A549 (cell line): ENCODE data around the gene TMEM225. TPM values are rescaled to one million over a fixed set of nuclear protein-coding genes. Genes with fewer than 3 reads are reported as not detected.

ENCODE experiments used
- ATAC-seq, 2 experiments: fragments of 200-7000 bp in 1 of 2; fragments of >200 bp in 1 of 2; cut with Nextera tagmentation in 1 of 2; cut with Tn5 transposase in 1 of 2; 3 replicates each; pipeline versions ENCODE4 v1.8.0 to v1.9.1; 2018 to 2020; ENCODE audit warnings: mild to moderate bottlenecking in 1 of 2, moderate library complexity in 1 of 2
- CTCF ChIA-PET: fragments of 300-600 bp; sonication (Branson Sonifier 250); formaldehyde crosslinking; extraction: SDS; loops from one replicate; lab custom pipeline; 2021; ENCODE audit warnings: antibody characterized with exemption, inconsistent platforms; lab: Yijun Ruan, JAX
- POLR2A ChIA-PET: fragments of 350-600 bp; formaldehyde crosslinking; extraction: SDS; loops from one replicate; lab custom pipeline; 2021; ENCODE audit warnings: antibody characterized with exemption, inconsistent platforms; lab: Yijun Ruan, JAX
- DNase-seq, 2 experiments: peaks; one replicate each; pipeline versions ENCODE4 v3.0.0 to v3.0.0-alpha.2; 2011 to 2016; ENCODE audit warnings: low read depth in 1 of 2, low spot score in 1 of 2
- FAIRE-seq: peaks from 2 replicates; lab custom pipeline; 2011; peaks lifted over from hg19 to GRCh38; lab: Jason Lieb, UNC
- H3K27ac ChIP-seq, 2 experiments: fragments of >200 bp; sonication (Bioruptor Twin); formaldehyde crosslinking; 3 replicates each; pipeline ENCODE4 v1.5.1; 2016 to 2017
- H3K4me1 ChIP-seq: fragments of >200 bp; sonication (Bioruptor Twin); formaldehyde crosslinking; 3 replicates; pipeline ENCODE4 v1.6.1; 2016
- H3K4me2 ChIP-seq: fragments of >200 bp; sonication (Bioruptor Twin); formaldehyde crosslinking; 3 replicates; pipeline ENCODE4 v1.6.1; 2016
- H3K4me3 ChIP-seq: fragments of >200 bp; sonication (Bioruptor Twin); formaldehyde crosslinking; 3 replicates; pipeline ENCODE4 v1.5.1; 2016
- H3K9me3 ChIP-seq: fragments of >200 bp; sonication (Bioruptor Twin); formaldehyde crosslinking; 3 replicates; pipeline ENCODE4 v1.6.1; 2016
- CBX2 ChIP-seq: fragments of 200-600 bp; sonication (generic); IDR thresholded peaks from 2 replicates; pipeline ENCODE4 v1.6.1; 2016; ENCODE audit warnings: low read depth, mild to moderate bottlenecking, borderline replicate concordance
- CHD2 ChIP-seq: fragments of 150-350 bp; IDR thresholded peaks from 2 replicates; pipeline ENCODE4 v1.6.1; 2014; ENCODE audit warnings: low read length; ENCODE audit not compliant: partially characterized antibody
- CHD4 ChIP-seq: fragments of 200-600 bp; sonication (generic); IDR thresholded peaks from 2 replicates; pipeline ENCODE4 v1.6.1; 2016; ENCODE audit warnings: antibody characterized with exemption, mild to moderate bottlenecking, borderline replicate concordance
- EHF ChIP-seq: fragments of 250-450 bp; sonication (Bioruptor Pico); IDR thresholded peaks from 2 replicates; pipeline ENCODE4 v1.5.0; 2020; ENCODE audit warnings: mild to moderate bottlenecking
- FOSL2 ChIP-seq, 2 experiments: fragments of 450-650 bp in 1 of 2; fragments of >200 bp in 1 of 2; sonication (Bioruptor Twin) in 1 of 2; formaldehyde crosslinking; IDR thresholded peaks; 2 replicates each; pipeline versions ENCODE4 v1.5.0 to v1.6.1; 2016 to 2020; ENCODE audit warnings: mild to moderate bottlenecking in 1 of 2, moderate library complexity in 1 of 2
- GATA3 ChIP-seq: IDR thresholded peaks from 2 replicates; pipeline ENCODE4 v1.6.1; 2012; ENCODE audit warnings: borderline replicate concordance
- HDAC2 ChIP-seq: fragments of 200-600 bp; sonication (generic); IDR thresholded peaks from 2 replicates; pipeline ENCODE4 v1.6.1; 2016
- HOXB5 ChIP-seq: fragments of 250-450 bp; sonication (Bioruptor Pico); IDR thresholded peaks from 2 replicates; pipeline ENCODE4 v1.5.0; 2020; ENCODE audit warnings: mild to moderate bottlenecking, moderate library complexity
- JUN ChIP-seq, 2 experiments: fragments of >200 bp; sonication (Bioruptor Twin); formaldehyde crosslinking; IDR thresholded peaks; 2 replicates in 1 of 2; 3 replicates in 1 of 2; pipeline ENCODE4 v1.6.1; 2016 to 2017
- MAZ ChIP-seq: fragments of 150-350 bp; IDR thresholded peaks from 2 replicates; pipeline ENCODE4 v1.6.1; 2014; ENCODE audit warnings: antibody characterized with exemption, low read depth, low read length, borderline replicate concordance
- NFE2L2 ChIP-seq: fragments of 150-350 bp; conservative IDR thresholded peaks from 2 replicates; pipeline ENCODE4 v1.6.1; 2014; ENCODE audit warnings: low read length
- NR3C1 ChIP-seq: fragments of >200 bp; sonication (Bioruptor Twin); formaldehyde crosslinking; IDR thresholded peaks from 3 replicates; pipeline ENCODE4 v1.6.1; 2017
- POLR2AphosphoS2 ChIP-seq: conservative IDR thresholded peaks from 2 replicates; pipeline ENCODE4 v1.6.1; 2012; ENCODE audit warnings: low read length, improper control_type of control experiment, inconsistent platforms
- RFX5 ChIP-seq: fragments of 450-650 bp; IDR thresholded peaks from 2 replicates; pipeline ENCODE4 v1.7.1; 2014; ENCODE audit warnings: antibody characterized with exemption, mild to moderate bottlenecking, moderate library complexity
- RNF2 ChIP-seq: fragments of 200-600 bp; sonication (generic); IDR thresholded peaks from 2 replicates; pipeline ENCODE4 v1.6.1; 2016; ENCODE audit warnings: low read depth, mild to moderate bottlenecking, antibody characterized with exemption, moderate library complexity, borderline replicate concordance
- TFCP2L1 ChIP-seq: fragments of 250-450 bp; sonication (Bioruptor Pico); IDR thresholded peaks from 2 replicates; pipeline ENCODE4 v1.5.0; 2021; ENCODE audit warnings: mild to moderate bottlenecking
- TP53 ChIP-seq: fragments of 250-450 bp; sonication (Bioruptor Pico); IDR thresholded peaks from 2 replicates; pipeline ENCODE4 v1.5.0; 2021; ENCODE audit warnings: mild to moderate bottlenecking, moderate library complexity
- ZNF302 ChIP-seq: fragments of 250-450 bp; sonication (Bioruptor Pico); IDR thresholded peaks from 2 replicates; pipeline ENCODE4 v1.9.0; 2021; ENCODE audit warnings: inconsistent platforms, mild to moderate bottlenecking, moderate library complexity
- WGBS: methylation state at CpG from one replicate; pipeline ENCODE4 v1.1.6; 2017; ENCODE audit errors: missing lambda C conversion rate; 5-methylcytosine and 5-hydroxymethylcytosine counted together
- polyA plus RNA-seq, 4 experiments: library from polyadenylated mRNA; depleted of rRNA in 3 of 4; stranded (reverse); fragments of >200 nt; fragmentation: RNase III in 1 of 4; extraction: RNeasy Plus Mini Kit Qiagen cat#74134 plus additional on column Dnase treatment in 1 of 4; gene quantifications; 2 replicates in 3 of 4; 3 replicates in 1 of 4; pipeline ENCODE4 v1.2.3, GENCODE V29; 2011 to 2017
- TF ChIP-seq, protein P1 (sequence below): fragments of 450-650 bp; IDR thresholded peaks from 2 replicates; pipeline ENCODE4 v1.6.1; 2014; ENCODE audit warnings: antibody characterized with exemption
- TF ChIP-seq, protein P2 (sequence below): fragments of >200 bp; sonication (Bioruptor Twin); formaldehyde crosslinking; IDR thresholded peaks from 3 replicates; pipeline ENCODE4 v1.5.1; 2016
- TF ChIP-seq, protein P3 (sequence below): IDR thresholded peaks from 2 replicates; pipeline ENCODE4 v1.6.1; 2012; ENCODE audit warnings: low read depth, borderline replicate concordance
- TF ChIP-seq, protein P4 (sequence below): fragments of 250-450 bp; sonication (Bioruptor Pico); IDR thresholded peaks from 2 replicates; pipeline ENCODE4 v1.5.0; 2021; ENCODE audit warnings: mild to moderate bottlenecking, moderate library complexity, borderline replicate concordance

Gene TMEM225
- polyA plus RNA-seq, 2 of the 4 experiments (the other 2 are of a cell fraction), result not detected

DNA sequence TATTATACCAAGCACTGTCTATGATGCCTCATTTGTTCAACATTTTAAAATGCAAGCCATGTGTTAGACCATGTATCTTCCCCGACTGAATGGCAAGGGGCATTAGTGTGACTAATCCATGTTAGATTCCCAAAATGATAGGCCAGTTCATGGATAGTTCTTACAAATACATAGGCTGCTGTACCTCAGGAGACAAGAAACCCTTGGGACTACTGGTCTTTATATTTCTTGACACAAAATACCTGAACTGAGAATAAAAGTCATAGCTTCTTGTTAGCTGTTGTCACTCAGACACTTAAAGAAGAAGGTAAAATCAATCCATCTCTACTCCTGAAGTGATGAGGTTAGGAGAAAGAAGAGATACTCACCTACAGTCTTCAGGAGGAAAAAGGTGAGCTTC lies 16.4 kb upstream of the TMEM225 start, which contains the start of gene OR8D4:
OR8D4 (plus strand) TSS at position 301 of the 400 bp plus-strand sequence. CDS start 4,265 bp downstream, outside the sequence.
- Histone ChIP-seq H3K27ac (no peak within 1 kb of the TSS), H3K9me3 (no peaks in the 10 kb centered on the region)
- 42% methylated on average over 1 of the region's 1 CpG for WGBS
- no peak for DNase-seq
- TF ChIP-seq CHD2, result no peak
- TF ChIP-seq, all 56 proteins: peak for 0
- no peak within 1 kb of the TSS for H3K4me2 ChIP-seq
- no peak for FAIRE-seq
- H3K4me1 ChIP-seq, result no peaks in the 10 kb centered on the region
- CTCF ChIA-PET, result no interaction called here
- H3K4me3 ChIP-seq, result no peak within 1 kb of the TSS
- POLR2A ChIA-PET, result no interaction called here
- no peak for ATAC-seq

DNA sequence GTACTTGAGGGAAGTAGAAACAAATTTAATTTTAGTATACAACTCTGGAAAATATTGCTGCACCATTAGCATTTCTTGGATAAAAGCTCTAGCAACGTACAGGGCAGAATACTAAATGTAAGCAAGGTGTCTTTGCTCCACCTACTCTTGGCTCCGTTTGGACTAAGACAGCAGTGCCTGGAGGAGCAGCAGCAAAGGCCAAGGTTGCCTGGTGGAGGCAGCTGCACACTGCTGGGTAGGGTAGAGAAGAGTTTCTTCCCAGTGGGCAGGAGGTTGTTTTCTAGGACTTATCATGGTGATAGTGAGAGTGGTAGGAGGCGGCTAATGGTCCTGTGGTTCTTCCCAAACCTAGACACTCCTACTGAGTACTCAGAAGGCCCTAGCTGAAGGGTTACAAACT lies 14.3 kb upstream of the TMEM225 start:
- TF ChIP-seq CBX2 (no peak), HDAC2 (no peak), GATA3 (no peak), TP53 (CRISPR knock-in tag) (no peak), NR3C1 (no peak), NFE2L2 (no peak), RFX5 (no peak), TFCP2L1 (CRISPR knock-in tag) (no peak), JUN (IDR thresholded peaks at IDR 0.05) (no peak), HOXB5 (CRISPR knock-in tag) (no peak), FOSL2 (IDR thresholded peaks at IDR 0.05) (no peak), FOSL2 (CRISPR knock-in tag; IDR thresholded peaks at IDR 0.05) (no peak), CHD4 (no peak)
- TF ChIP-seq, protein P1, sequence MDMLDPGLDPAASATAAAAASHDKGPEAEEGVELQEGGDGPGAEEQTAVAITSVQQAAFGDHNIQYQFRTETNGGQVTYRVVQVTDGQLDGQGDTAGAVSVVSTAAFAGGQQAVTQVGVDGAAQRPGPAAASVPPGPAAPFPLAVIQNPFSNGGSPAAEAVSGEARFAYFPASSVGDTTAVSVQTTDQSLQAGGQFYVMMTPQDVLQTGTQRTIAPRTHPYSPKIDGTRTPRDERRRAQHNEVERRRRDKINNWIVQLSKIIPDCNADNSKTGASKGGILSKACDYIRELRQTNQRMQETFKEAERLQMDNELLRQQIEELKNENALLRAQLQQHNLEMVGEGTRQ, result no peak
- TF ChIP-seq, protein P2, sequence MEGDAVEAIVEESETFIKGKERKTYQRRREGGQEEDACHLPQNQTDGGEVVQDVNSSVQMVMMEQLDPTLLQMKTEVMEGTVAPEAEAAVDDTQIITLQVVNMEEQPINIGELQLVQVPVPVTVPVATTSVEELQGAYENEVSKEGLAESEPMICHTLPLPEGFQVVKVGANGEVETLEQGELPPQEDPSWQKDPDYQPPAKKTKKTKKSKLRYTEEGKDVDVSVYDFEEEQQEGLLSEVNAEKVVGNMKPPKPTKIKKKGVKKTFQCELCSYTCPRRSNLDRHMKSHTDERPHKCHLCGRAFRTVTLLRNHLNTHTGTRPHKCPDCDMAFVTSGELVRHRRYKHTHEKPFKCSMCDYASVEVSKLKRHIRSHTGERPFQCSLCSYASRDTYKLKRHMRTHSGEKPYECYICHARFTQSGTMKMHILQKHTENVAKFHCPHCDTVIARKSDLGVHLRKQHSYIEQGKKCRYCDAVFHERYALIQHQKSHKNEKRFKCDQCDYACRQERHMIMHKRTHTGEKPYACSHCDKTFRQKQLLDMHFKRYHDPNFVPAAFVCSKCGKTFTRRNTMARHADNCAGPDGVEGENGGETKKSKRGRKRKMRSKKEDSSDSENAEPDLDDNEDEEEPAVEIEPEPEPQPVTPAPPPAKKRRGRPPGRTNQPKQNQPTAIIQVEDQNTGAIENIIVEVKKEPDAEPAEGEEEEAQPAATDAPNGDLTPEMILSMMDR, result no peak
- TF ChIP-seq, all 56 proteins: peak for 0
- Histone ChIP-seq H3K9me3 (no peaks in the 10 kb centered on the region), H3K4me2 (no peak overlapping the region), H3K4me3 (no peak overlapping the region), H3K4me1 (no peaks in the 10 kb centered on the region), H3K27ac (no peak overlapping the region)
- DNase-seq (no peak), FAIRE-seq (no peak), ATAC-seq (no peak)
- 24% methylated on average over 3 of the region's 3 CpGs for WGBS
- ChIA-PET CTCF (no interaction called here), POLR2A (no interaction called here)

DNA sequence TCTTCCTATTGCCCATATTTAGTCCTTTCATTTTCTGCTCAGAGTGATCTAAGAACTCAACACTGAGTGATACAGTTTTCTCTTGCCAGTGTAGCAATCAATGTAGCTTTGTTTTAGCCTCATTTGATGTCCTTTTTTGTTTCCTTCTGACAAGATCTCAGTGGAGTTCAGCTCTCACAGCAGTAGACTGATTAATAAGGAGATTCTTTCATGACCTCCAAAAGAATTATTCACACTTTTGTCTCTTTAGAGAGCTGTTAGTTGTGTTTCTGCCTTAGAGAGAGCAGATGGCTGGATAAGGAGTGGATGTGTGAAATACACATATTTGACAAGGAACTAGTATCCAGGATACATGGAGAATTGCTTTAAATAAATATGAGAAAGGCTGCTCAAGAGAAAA lies 6.6 kb upstream of the TMEM225 start:
- POLR2A ChIA-PET, result no interaction called here
- CTCF ChIA-PET, result no interaction called here
- Histone ChIP-seq H3K27ac (no peak overlapping the region), H3K4me2 (no peak overlapping the region), H3K4me3 (no peak overlapping the region), H3K4me1 (no peaks in the 10 kb centered on the region), H3K9me3 (no peaks in the 10 kb centered on the region)
- no peak for DNase-seq
- no peak for ATAC-seq
- no peak for FAIRE-seq
- TF ChIP-seq, protein P3, sequence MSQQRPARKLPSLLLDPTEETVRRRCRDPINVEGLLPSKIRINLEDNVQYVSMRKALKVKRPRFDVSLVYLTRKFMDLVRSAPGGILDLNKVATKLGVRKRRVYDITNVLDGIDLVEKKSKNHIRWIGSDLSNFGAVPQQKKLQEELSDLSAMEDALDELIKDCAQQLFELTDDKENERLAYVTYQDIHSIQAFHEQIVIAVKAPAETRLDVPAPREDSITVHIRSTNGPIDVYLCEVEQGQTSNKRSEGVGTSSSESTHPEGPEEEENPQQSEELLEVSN, result no peak
- no peak for TF ChIP-seq RNF2
- TF ChIP-seq NR3C1, result no peak
- no peak for TF ChIP-seq CHD2
- no peak for TF ChIP-seq TFCP2L1 (CRISPR knock-in tag)
- TF ChIP-seq HDAC2, result no peak
- TF ChIP-seq, protein P4, sequence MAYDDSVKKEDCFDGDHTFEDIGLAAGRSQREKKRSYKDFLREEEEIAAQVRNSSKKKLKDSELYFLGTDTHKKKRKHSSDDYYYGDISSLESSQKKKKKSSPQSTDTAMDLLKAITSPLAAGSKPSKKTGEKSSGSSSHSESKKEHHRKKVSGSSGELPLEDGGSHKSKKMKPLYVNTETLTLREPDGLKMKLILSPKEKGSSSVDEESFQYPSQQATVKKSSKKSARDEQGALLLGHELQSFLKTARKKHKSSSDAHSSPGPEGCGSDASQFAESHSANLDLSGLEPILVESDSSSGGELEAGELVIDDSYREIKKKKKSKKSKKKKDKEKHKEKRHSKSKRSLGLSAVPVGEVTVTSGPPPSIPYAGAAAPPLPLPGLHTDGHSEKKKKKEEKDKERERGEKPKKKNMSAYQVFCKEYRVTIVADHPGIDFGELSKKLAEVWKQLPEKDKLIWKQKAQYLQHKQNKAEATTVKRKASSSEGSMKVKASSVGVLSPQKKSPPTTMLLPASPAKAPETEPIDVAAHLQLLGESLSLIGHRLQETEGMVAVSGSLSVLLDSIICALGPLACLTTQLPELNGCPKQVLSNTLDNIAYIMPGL (CRISPR knock-in tag), result no peak
- no peak for TF ChIP-seq MAZ
- no peak for TF ChIP-seq POLR2AphosphoS2
- no peak for TF ChIP-seq ZNF302 (CRISPR knock-in tag)
- TF ChIP-seq EHF (CRISPR knock-in tag), result no peak
